Activated CD4-positive, alpha-beta T cell treated with anti-CD3 and anti-CD28 coated beads, Interleukin-2, amount 50 U/mL, for 48 hours (primary cell): Measurements from ENCODE around the gene CCDC85B.

Source experiments
- DNase-seq, 2 experiments: peaks; one replicate each; pipeline ENCODE4 v3.0.0-alpha.2; 2020

The CCDC85B gene

DNA sequence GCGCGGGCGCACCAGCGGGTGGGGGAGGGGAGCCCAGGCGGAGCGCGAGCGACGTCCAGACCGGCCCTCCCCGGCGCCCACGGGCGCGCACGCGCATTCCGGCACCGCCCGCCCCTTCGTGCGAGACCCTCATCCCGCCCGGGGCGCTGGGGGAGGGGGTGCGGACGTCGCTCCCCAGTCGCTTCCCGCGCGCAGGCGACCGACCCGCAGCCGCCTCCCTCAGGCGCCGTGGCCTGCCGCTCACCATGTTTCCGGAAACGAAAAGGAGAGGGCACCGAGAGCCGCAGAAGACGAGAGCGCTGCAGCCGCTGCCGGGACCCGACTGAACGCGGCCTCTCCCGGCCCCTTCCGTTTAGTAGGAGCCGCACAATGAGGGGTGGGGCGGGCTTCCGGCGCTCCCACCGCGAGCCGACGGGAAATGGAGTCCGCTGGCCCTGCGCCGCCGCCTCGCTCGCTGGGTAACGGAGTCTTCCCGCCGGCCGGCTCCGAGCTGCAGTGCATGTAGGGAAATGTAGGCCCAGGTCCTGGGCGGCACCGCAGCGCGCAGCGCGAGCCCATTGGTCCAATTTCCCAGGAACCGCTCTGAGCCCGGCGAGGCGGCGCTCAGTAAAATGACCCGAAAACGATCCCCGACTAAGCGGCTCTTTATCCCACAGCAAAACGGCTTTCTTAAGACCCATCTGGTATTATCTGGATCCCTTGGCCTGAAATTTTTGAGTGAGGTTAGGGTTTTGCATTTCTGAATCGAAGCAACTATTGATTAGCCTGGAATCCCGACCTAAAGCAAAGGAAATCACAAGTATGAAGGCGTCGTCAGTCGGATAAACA lies 32.4 kb upstream of the CCDC85B start, which contains the start of gene CFL1:
CFL1 (minus strand) TSS at position 328 of the 828 bp plus-strand sequence; CDS start at position 247, 81 bp downstream.
- peak; percentile 97 to 98 for DNase-seq

GRCh38 chr11:65858681-65859087 lies 31.8 kb upstream of the CCDC85B start:
- no peak for DNase-seq

- DNase-seq: peak; percentile 99
Measured at GRCh38 chr11:65859095-65859811, 31.2 kb upstream of the CCDC85B start.

DNA sequence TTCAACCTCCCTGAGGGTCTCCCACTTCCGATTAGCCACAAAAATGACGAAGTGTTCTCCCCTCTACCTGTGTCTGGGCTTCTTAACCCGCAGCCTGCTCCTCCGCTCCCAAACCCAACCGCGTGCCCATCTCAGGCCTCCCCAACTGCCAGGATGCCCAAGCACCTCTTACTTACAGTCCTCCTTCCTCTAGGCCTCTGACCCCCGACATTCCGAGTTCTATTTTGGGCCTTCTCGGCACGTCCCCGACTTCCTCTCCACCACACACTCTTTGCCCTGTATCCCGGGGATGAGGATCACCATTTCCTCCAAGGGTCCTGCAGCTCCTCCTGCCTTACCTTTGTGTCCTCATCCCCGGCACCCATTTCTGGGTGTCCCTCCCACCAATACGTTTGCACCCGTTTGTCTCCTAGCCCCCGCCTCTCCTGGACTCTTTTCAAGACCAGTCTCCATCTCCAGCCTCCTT lies 30.6 kb upstream of the CCDC85B start:
- peak; percentile 61 to 64 for DNase-seq

DNA sequence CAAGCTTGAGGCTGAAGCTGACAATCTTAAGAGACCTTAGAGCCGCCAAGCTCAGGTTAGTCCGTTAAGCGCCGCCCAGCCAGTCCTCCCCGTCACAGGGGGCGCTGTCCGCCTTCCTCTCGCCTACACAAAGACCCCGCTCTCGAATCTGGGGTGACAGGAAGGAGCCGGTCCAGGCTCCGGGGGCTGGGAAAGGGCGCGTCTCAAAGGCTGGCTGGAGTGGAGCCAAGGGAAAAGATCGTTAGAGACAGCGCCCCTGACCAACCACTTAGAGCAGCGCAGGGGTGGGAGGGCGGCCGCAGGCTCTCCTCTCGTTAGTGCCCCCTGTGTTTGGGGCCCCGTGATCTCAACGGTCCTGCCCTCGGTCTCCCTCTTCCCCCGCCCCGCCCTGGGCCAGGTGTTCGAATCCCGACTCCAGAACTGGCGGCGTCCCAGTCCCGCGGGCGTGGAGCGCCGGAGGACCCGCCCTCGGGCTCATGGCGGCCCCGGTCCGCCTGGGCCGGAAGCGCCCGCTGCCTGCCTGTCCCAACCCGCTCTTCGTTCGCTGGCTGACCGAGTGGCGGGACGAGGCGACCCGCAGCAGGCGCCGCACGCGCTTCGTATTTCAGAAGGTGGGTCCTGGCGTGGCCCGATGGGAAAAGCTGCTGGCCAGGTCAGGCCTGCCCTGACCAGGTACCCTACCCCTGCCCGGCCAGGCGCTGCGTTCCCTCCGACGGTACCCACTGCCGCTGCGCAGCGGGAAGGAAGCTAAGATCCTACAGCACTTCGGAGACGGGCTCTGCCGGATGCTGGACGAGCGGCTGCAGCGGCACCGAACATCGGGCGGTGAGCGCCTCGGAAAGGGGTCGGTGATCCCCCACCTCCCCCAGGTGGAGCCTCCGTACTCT lies 30.0 kb upstream of the CCDC85B start, which contains the start of gene MUS81:
MUS81 (plus strand) TSS at position 156 of the 887 bp plus-strand sequence; CDS start at position 477, 321 bp downstream.
- DNase-seq: peak; percentile 96 to 97

GRCh38 chr11:65861165-65861505 lies 29.3 kb upstream of the CCDC85B start:
- no peak for DNase-seq

GRCh38 chr11:65861533-65862183 lies 28.8 kb upstream of the CCDC85B start:
- DNase-seq: peak in 1 of 2 experiments; percentile 5

GRCh38 chr11:65862191-65862735 lies 28.2 kb upstream of the CCDC85B start:
- no peak for DNase-seq

- DNase-seq: no peak
Measured at GRCh38 chr11:65862941-65863888, 27.3 kb upstream of the CCDC85B start.

GRCh38 chr11:65863889-65864705 lies 26.4 kb upstream of the CCDC85B start:
- no peak for DNase-seq

- DNase-seq: no peak
Measured at GRCh38 chr11:65864706-65865471, 25.6 kb upstream of the CCDC85B start.

GRCh38 chr11:65865550-65866172 lies 24.8 kb upstream of the CCDC85B start:
- DNase-seq: no peak

- DNase-seq: no peak
Measured at GRCh38 chr11:65866509-65867283, 23.8 kb upstream of the CCDC85B start.

- DNase-seq: no peak
Measured at GRCh38 chr11:65867284-65868071, 23.0 kb upstream of the CCDC85B start.

- no peak for DNase-seq
Measured at GRCh38 chr11:65868076-65868667, 22.3 kb upstream of the CCDC85B start.

- no peak for DNase-seq
Measured at GRCh38 chr11:65868907-65869306, 21.6 kb upstream of the CCDC85B start.
